ENCODE results near the gene RUBCN.

Gene RUBCN

DNA sequence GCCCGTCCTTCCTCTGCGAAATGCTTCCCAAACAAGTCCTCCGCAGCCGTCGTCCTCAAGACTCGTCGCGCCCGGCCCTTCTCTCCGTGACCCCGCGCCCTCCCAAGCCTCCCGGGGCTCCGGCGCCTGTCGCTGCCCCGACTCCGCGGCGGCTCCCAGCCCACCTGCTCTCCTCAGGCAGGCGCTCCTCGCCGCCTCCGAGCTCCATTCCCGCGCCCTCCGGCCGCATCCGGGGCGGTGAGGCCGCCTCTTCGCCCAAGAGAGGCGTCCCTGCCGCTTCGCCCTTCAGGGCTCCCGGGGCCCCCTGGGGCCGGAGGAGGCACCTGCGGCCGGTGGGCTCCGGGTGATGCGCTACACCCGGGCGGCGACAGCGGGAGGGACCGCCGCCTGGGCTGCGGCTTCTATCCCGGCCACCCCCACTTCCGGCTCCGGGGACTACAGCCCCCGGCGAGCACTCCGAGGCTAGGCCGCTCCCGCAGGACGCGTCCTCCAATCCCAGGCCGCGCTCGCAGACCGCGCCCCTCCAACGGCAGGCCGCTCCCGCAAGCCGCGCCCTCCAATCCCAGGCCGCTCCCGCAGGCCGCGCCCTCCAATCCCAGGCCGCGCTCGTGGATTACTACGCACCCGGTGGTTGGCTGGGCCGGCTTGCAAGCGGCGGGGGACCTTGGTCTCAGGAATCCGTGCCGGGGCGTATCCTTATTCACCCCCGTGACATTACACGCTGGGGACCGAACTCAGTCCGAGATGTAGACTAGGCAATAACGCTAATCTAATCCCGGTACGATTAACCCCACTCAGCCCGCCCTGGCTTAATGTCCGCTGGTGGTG is at the start of gene RUBCN:
Gene RUBCN, minus strand, starts transcription at position 414 of the 828 bp plus-strand sequence. Its CDS starts 185 bp downstream, at position 229.
- DNase-seq (ENCODE audit: low spot score), result peak; percentile 93

DNA sequence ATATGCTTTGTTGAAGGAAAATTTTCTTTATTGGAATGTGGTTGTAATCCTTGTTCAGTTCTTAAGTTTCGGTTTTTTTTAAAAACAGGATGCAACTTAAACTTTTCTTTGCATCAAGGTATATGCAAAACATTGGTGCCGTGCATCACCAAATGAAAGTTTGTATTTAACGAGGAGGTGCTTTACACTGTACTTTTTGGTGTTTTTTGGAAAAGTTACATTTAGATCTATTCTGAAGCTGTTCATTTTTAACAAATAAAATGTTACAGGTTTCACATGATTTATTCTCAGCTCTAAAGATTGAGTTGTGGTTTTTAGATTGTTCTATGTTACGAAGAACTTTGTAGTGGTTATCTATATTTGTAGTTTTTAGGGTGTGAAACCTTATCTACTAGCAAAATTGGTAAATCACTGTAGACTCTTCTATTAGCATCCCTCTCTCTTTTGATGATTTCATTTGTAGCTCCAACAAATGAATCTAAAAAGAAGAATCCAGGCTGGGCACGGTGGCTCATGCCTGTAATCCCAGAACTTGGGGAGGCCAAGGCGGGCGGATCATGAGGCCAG is 47.4 kb upstream of the RUBCN start:
- DNase-seq (ENCODE audit: low spot score), result peak; percentile 26

DNA sequence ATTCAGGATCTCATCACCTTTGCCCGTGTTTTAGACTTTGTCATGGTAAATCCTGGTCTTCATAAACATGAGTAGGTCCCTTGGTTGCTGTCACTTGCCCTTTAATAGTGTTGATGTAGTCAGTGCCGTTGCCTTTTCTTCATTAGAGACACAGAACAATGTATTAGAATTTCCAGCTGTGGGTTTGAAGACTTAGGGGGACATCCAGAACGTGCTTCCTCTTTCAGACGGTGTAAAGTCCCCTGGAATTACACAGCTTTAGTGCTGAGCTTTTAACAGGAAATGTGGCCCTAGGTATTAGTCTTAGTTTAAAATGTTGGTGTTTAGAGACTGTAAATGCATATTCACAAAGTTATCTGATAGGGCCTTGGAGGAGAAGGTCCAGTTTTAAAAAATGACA is 45.5 kb upstream of the RUBCN start:
- no peak for DNase-seq (ENCODE audit: low spot score)

DNA sequence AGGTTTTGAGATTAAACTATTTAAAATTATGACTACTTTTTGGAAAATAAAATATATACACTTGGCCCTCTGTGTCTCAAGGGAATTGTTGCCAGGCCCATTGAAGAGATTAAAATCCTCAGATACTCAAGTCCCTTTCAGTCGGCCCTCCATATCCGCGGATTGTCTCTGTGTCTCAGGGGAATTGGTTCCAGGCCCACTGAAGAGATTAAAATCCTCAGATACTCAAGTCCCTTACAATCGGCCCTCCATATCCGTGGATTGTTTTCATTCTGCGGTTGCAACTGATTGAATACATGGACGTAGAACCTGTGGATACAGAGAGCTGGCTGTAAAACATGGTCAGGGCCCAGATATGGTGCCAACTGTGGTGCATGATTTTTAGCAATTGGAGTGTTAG is 38.6 kb upstream of the RUBCN start:
- DNase-seq (ENCODE audit: low spot score), result no peak

DNA sequence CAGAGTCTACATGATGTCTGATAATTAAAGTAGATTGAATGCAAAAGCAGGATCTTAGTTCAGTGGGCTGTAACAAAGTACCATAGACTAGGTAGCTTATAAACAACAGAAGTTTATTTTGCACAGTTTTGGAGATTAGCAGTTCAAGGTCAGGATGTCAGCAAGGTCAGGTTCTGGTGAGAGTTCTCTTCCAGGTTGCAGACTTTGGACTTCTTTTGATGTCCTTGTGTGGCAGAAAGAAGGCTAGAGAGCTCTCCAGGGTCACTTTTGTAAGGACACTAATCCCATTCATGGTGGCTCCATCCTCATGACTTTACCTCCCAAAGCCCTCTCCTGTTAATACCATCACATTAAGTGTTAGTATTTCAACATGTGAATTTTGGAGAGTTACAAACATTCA is 25.1 kb upstream of the RUBCN start:
- no peak for DNase-seq (ENCODE audit: low spot score)

DNA sequence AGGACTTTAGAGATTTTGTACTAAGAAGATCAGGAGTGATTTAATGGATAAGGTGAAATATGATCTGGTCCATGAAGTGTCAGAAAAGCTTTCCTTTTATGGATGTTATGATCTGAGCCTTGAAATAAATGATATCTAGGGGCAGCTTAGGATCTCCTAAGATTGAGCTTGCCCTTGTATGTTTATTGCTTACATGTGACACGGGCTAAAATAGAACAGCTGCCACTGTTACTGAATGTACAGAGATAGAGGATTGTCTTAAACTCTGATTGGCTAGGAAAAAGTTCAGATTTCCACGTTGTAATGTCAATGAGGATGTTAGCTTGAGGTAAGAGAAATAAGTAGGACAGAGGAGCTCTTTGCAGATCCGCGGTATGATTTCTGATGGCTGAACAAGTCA is 21.8 kb upstream of the RUBCN start:
- no peak for DNase-seq (ENCODE audit: low spot score)

DNA sequence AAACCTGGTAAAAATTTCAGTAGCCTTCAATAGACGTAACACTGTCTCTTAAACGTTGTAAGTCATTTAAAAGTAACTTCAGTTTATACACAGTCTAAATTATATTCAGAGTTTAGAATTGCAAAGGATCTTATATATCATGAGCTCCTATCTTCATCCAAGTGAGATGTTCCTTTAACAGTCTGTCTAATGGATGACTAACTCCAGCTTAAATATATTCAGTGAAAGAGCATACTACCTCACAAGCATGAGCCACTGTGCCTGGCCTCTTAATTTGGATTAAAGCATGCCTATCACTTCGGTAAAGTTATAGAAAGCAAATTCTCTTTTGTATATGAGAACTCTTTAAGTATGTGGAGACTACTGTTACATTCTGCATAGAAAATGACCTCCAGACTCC is 20.0 kb upstream of the RUBCN start:
- no peak for DNase-seq (ENCODE audit: low spot score)

DNA sequence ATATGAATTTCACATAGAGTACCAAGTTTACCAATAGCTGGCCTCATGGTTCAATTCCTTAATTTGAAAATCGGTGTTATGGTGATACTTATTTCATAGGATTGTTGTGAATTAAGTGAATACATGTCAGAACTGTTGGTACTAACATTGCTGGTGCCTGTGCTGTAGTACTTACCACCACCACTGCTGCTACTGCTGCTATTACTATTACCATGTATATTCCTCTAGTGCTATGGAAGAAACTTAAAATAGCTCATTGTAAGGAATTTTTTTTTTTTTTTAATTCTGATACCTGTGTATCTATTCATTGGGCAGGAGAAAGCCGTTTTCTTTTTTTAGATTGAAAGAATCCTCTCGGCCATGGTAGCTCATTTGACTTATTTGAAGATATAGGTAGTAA is 16.6 kb upstream of the RUBCN start:
- no peak for DNase-seq (ENCODE audit: low spot score)

DNA sequence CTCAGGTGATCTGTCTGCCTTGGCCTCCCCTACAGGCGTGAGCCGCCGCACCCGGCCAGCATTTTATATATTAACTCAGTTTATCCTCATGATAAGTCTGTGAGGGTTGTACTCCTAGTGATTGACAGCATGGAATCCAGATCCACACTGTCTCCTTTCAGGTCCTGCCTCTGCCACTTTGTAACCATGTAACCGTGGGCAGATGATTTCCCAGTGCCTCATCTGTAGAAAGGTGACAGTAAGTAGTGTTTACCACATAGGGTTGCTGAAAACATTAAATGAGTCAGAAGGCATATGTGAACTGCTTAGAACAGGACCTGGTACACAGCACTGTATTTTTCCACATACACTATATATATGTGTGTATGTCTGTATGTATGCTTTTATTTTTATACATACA is 15.4 kb upstream of the RUBCN start:
- DNase-seq (ENCODE audit: low spot score), result no peak

DNA sequence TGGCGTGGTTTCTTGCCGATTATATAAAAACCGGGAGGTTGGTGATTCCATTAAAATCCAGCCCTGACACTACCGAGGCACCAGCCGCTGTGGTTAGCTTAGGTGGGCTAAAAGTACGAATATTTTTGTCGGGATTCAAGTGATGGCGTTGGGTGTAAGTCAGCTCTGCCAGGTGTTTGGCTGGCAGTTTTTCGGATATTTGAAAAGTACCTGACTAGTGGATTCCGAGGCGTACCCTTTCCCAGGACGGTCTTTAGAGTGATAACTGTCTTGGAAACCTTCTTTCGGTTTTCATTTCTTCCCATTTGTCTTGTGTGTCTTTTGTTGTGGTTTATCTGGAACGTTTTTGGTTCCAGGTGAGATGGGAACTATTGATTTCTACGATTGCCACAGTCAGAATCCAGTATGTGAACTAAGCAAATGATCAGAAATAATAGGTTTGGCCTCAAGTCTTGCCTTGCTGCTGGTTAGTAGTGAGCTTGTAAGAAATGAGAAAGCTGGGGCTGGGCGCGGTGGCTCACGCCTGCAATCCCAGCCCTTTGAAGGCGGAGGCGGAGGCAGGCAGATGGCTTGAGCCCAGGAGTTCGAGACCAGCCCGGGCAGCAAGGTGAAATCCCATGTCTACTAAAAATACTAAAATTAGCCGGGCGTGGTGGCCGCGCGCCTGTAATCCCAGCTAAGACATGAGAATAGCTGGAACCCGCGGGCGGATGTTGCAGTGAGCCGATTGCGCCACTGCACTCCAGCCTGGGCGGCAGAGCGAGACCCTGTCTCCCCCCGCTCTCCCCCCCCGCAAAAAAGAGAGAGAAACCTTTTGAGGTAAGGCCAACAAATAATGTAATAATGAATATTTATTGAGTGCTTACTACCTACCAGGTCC is 14.4 kb upstream of the RUBCN start:
- DNase-seq (ENCODE audit: low spot score), result no peak

DNA sequence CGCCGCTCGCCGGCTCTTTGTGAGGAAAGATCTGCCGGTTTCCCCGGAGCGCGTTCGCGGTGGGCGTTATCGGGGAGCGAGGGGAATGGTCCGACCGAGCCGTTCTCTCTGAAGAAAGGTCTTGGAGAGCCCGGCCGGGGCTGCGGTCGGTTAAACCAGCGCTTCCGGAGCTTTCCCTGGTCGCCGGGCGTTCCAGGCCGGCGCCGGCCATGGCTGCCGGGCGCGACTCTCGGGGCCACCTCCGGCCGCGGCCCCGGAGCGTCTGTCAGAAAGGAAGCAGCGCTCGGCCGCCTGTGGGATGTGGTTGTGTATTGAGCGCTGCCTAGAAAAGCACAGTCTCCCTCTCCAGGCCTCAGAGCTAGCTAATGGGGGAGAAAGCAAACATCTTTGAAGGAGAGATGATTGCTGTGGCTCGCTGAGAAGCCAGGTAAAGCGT is 13.7 kb upstream of the RUBCN start:
- peak; percentile 71 for DNase-seq (ENCODE audit: low spot score)

DNA sequence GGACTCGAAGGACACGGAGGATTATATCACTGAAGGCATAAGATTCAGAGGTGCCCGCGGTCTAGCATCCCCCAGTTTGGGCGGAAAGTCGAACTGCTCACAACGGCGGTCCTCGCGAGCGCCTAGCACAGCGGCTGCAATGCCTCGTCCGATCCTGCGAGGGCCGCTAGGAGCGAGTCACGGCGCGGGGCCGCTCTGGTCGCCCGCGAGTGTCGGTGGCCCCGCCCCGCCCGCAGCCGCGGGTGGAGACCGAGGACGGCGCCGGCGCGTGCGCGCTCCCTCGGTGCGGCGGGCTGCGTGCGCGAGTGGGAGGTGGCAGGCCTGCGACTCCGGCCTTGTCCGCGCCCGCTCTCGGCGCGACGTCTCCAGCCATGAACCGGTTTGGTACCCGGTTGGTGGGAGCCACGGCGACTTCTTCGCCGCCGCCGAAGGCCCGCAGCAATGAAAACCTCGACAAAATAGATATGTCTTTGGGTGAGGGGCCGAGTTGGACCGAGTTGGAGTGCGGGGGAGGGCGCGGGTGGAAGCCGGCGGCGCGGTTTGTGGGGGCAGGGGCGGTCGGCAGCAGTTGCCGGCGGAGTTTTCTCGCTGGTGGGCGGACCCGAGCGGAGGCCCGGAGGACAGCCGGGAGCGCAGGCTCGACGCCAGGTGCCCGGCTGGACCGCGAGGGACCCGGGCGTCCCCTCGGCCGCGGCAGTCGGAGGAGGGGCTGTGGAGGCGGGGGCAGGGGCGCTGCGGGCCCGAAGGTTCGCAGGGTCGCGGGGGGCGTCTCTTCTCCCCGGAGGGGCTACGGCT is 13.1 kb upstream of the RUBCN start, which contains the start of gene FYTTD1:
Gene FYTTD1, plus strand, starts transcription at position 283 of the 795 bp plus-strand sequence. Its CDS starts 89 bp downstream, at position 372.
- DNase-seq (ENCODE audit: low spot score), result peak; percentile 94

DNA sequence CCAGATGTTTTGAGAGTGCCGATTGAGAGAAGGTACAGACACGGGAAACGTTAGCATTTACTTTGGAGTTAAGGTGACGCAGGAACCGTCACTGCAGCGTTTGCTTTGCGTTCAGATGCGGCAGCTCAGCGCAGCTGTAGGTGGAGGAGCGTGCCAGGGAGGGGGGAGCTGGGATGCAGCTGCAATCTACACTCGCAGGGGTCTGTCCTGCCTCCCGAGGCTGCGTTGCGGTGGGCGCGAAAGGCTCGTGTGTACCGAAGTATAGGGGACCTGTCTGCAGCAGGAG is 12.6 kb upstream of the RUBCN start:
- peak; percentile 71 for DNase-seq (ENCODE audit: low spot score)

DNA sequence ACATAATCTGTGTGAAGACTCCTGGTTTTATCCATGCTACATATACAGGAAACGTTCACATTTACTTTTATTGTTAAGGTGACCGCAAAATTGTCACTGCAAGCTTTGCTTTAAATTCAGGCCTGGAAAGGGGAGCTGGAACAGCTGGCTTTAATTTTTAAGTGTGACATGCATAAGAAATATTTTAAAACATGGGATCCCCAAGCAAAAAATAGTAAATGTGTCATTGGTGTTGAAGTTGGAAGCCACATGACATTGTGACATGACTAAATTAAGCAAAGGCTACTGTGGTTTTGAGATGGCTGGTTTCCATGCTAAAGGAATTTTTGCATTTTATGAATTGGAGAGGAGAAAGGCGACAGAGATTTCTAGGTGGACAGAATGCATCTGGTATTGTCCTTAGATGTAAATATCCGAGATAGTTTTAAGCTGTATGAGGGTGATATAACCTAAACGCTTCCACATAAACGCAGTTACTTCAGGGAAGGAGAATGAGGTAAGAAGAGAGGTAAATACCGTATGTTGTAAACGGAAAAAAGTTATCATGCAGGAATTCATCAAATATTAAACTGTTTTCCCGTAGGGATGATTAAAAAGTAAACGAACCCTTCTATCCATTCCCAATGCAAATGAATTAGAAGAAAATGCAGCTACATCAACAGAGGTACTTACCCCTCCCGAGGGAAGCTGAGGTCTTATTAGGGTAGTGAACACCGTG is 12.1 kb upstream of the RUBCN start:
- no peak for DNase-seq (ENCODE audit: low spot score)

DNA sequence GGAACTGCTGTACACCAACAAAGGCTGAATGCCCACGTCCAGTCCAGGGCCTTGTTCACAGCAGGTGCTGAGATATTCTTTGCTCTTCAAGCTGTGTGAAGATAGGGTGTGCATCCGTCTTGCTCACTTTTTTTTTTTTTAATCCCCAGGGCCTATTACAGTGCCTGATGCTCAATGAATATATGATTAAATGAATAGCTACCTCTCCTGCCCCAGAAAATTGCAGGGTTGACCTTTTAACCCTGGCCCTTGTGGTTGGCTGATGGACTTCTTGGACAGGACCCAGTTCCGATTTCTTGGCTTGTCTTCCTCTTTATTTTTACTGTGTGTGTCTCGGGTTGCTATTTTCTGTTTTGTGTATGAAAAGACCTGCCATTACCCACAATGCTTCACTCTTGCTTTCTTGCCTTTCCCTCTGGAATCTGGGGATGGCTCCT is 10.1 kb upstream of the RUBCN start:
- DNase-seq (ENCODE audit: low spot score), result no peak

DNA sequence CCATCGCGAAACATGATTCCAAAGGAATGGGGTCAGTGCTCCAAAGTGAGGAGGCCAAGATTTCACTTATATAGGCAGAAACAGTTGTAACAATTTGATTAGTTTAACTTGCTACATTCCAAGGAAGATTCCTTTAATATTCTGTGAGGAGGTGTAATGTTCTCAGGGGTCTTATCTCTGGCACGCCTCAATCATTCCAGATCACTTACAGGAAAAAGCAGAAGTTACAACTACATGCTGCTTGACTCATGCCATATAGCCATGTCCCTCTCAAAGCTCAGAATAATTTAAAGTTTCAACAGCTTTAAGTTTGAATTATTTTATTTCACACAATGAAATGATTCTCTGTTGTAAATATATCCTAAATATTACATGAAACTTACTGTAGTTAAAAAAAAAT is 9.5 kb upstream of the RUBCN start:
- no peak for DNase-seq (ENCODE audit: low spot score)

DNA sequence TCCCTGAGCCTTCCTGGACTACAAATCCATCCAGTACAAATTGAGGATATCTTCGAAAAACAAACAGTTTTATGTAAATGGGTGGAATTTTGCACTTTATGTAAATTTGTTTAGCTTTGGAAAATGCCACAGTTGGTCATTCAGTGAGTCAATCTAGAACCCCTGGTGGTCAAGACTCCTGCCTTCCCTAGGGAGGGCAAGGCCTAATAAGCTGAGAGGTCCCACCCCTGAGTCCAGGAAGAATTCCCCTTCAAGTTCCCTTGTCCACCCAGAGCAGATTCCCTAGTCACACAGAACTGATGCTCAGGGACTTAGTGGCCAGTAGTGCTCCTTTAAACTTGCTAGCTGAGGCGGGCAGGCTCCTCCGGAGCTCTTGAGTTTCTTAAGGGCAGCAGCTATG is 6.1 kb upstream of the RUBCN start:
- DNase-seq (ENCODE audit: low spot score), result no peak

DNA sequence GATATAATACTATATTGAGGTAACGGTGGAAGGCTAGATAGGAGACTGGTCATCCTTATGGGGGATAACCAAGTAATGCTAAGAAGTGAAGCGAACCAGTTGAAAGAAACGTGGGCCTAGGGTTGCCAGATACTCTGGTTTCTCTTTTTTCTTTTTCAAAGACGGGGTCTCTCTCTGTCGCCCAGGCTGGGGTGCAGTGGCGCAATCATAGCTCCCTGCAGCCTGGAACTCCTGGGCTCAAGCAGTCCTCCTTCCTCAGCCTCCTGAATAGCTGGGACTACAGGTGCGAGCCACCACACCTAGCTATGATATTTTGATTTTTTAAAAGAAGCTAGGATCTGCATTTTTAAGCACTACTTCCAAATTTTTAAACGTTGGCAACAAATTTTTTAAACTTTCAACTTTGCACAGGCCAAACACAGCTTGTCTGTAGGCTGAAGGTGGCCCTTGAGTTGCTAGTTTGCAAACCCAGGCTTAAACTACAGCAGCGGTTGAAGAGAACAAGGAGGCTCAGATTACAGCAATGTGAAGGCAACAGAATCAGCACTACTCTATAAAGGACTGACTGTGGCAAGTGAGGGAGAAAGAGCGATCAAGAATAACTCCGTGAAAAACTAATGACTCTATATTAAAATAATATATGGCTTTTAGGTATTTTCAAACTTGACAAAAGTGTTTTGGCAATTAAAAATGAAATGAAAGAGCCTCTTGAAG is 1.2 kb upstream of the RUBCN start:
- DNase-seq (ENCODE audit: low spot score), result no peak

DNA sequence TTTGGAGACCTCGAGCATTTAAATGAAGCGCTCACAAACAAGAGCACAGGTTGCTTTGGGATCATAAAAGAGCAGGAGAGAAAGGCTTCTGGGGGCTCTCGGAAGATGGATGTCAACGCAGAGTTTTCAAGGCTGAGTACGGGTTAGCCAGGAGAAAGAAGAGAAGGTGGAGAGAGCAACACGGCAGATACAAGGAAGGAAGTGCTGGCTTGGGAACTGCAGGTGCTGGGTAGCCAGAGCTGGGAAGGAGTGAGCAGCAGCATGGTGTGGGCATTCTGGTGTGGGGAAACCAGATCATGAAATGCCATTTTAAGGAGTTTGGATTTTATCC is 580 bp upstream of the RUBCN start:
- no peak for DNase-seq (ENCODE audit: low spot score)

DNA sequence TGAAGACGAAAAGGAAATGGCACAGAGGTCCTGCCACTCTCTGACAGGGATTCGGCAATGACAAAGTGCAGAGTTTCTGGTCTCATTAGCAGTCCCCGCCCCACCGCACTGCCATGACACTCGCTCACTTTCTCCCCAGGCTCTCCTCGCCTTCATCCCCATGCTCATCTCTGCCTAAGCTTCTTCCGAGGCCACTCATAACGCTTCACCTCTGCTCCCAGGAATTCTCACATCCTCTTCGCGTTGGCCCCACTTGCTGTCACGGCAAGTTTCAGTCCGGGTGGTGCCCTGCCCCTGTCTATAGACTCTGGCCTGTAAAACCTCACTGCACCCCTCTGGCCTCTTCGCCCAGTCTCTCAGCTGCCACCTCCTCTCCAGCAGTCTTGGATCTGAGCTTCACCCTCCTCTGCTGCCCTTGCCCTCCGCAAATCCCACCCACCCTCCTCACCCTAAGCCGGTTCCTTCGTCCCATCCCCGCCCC is 654 bp downstream of the RUBCN start:
- peak; percentile 57 for DNase-seq (ENCODE audit: low spot score)

Data from germinal center (tissue), 1 donor.